Transverse colon (tissue), 4 donors: ENCODE data around the gene ZNF672. TPM values are rescaled to one million over a fixed set of nuclear protein-coding genes. Genes with fewer than 3 reads are reported as not detected.

ENCODE experiments used
- DNase-seq: peaks from one replicate; pipeline ENCODE4 v3.0.0-alpha.2; 2019
- H3K27ac ChIP-seq, 4 donors: fragments of 200-600 bp; sonication (generic); 2 replicates each; pipeline ENCODE4 v1.5.1; 2016 to 2018; ENCODE audit warnings: inconsistent platforms in 4 of 4
- H3K27me3 ChIP-seq: fragments of 200-600 bp; sonication (generic); 2 replicates; pipeline ENCODE4 v1.5.1; 2017; ENCODE audit warnings: inconsistent platforms
- H3K36me3 ChIP-seq, 4 donors: fragments of 200-600 bp; sonication (generic); 2 replicates each; pipeline ENCODE4 v1.5.1; 2017 to 2019; ENCODE audit warnings: inconsistent platforms in 4 of 4
- H3K4me1 ChIP-seq, 4 donors: fragments of 200-600 bp; sonication (generic); 2 replicates each; pipeline ENCODE4 v1.5.1; 2017 to 2020; ENCODE audit warnings: inconsistent platforms in 4 of 4
- H3K4me3 ChIP-seq, 4 donors: fragments of 200-600 bp; sonication (generic); 1 replicate in 1 of 4; 2 replicates in 3 of 4; pipeline versions ENCODE4 v1.5.1 to v1.6.1; 2017 to 2019; ENCODE audit warnings: inconsistent platforms in 4 of 4
- H3K9me3 ChIP-seq, 2 donors: fragments of 200-600 bp; sonication (generic); 2 replicates each; pipeline ENCODE4 v1.5.1; 2017 to 2019; ENCODE audit warnings: inconsistent platforms in 2 of 2
- EP300 ChIP-seq: sonication (generic); formaldehyde crosslinking; IDR thresholded peaks from one replicate; pipeline ENCODE4 v1.6.1; 2017; ENCODE audit warnings: antibody characterized with exemption, low read depth
- POLR2A ChIP-seq: fragments of 450-650 bp; IDR thresholded peaks from one replicate; pipeline ENCODE4 v1.6.1; 2016; ENCODE audit warnings: antibody characterized with exemption, mild to moderate bottlenecking, moderate library complexity
- POLR2AphosphoS5 ChIP-seq, 3 donors: sonication (generic); formaldehyde crosslinking; IDR thresholded peaks; one replicate each; pipeline ENCODE4 v1.6.1; 2016; ENCODE audit warnings: antibody characterized with exemption in 3 of 3
- WGBS, 2 donors: methylation state at CpG; one replicate each; pipeline ENCODE4 v1.1.5; 2018; ENCODE audit warnings: low coverage in 1 of 2; 5-methylcytosine and 5-hydroxymethylcytosine counted together
- in situ Hi-C, 4 donors: fragments of 200-750 bp; cut with MboI; loops; one replicate each; pipeline versions ENCODE4 v1.15.0 to v1.15.1; 2017; ENCODE audit warnings: low sequenced_read_pairs in 3 of 4, low pct_ligation_motif_present in 1 of 4, low pct_unique_long_range_greater_than_20kb in 1 of 4
- intact Hi-C: fragments of 100-400 bp; cut with DNase I; formaldehyde crosslinking; loops from one replicate; pipeline ENCODE4 v1.15.1; 2023; ENCODE audit warnings: low total_unique reads
- total RNA-seq, 4 donors: library from RNA; depleted of rRNA; stranded (reverse); fragments of >200 nt; gene quantifications; one replicate each; pipeline ENCODE4 v1.1.0, GENCODE V29; 2016
- TF ChIP-seq, protein P1 (sequence below), 5 experiments: fragments of 200-600 bp in 3 of 5; fragments of 450-650 bp in 2 of 5; sonication (generic) in 3 of 5; IDR thresholded peaks; 1 replicate in 2 of 5; 2 replicates in 3 of 5; pipeline ENCODE4 v1.5.1; 2016 to 2017; ENCODE audit warnings: antibody characterized with exemption in 5 of 5, inconsistent platforms in 3 of 5, mild to moderate bottlenecking in 2 of 5, moderate library complexity in 1 of 5

The ZNF672 gene
- total RNA-seq, 4 donors from 2014 or later: 34.8 to 53.1 (median 44.7) TPM

GRCh38 chr1:248811514-248812490 is 26.2 kb upstream of the ZNF672 start:
- H3K27me3 ChIP-seq: no peaks in the 10 kb centered on the region
- intact Hi-C loops: no loop called here
- no peak for TF ChIP-seq EP300
- TF ChIP-seq, protein P1, sequence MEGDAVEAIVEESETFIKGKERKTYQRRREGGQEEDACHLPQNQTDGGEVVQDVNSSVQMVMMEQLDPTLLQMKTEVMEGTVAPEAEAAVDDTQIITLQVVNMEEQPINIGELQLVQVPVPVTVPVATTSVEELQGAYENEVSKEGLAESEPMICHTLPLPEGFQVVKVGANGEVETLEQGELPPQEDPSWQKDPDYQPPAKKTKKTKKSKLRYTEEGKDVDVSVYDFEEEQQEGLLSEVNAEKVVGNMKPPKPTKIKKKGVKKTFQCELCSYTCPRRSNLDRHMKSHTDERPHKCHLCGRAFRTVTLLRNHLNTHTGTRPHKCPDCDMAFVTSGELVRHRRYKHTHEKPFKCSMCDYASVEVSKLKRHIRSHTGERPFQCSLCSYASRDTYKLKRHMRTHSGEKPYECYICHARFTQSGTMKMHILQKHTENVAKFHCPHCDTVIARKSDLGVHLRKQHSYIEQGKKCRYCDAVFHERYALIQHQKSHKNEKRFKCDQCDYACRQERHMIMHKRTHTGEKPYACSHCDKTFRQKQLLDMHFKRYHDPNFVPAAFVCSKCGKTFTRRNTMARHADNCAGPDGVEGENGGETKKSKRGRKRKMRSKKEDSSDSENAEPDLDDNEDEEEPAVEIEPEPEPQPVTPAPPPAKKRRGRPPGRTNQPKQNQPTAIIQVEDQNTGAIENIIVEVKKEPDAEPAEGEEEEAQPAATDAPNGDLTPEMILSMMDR (IDR thresholded peaks at IDR 0.05): no peak
- no peak for TF ChIP-seq POLR2A
- no peak for TF ChIP-seq POLR2AphosphoS5 (IDR thresholded peaks at IDR 0.05)
- H3K9me3 ChIP-seq: no peaks in the 10 kb centered on the region
- H3K36me3 ChIP-seq: peaks cover 0 to 35% (median 16%) of the 10 kb centered on the region in 4 donors
- H3K4me3 ChIP-seq: no peak overlapping the region
- WGBS, 2 donors: 89 to 100% methylated on average over 2 to 57 of the region's 57 CpGs
- peaks cover 0 to 10% (median 2%) of the 10 kb centered on the region in 4 donors for H3K4me1 ChIP-seq
- H3K27ac ChIP-seq: no peak overlapping the region
- DNase-seq: no peak
- in situ Hi-C loops: no loop called here

DNA sequence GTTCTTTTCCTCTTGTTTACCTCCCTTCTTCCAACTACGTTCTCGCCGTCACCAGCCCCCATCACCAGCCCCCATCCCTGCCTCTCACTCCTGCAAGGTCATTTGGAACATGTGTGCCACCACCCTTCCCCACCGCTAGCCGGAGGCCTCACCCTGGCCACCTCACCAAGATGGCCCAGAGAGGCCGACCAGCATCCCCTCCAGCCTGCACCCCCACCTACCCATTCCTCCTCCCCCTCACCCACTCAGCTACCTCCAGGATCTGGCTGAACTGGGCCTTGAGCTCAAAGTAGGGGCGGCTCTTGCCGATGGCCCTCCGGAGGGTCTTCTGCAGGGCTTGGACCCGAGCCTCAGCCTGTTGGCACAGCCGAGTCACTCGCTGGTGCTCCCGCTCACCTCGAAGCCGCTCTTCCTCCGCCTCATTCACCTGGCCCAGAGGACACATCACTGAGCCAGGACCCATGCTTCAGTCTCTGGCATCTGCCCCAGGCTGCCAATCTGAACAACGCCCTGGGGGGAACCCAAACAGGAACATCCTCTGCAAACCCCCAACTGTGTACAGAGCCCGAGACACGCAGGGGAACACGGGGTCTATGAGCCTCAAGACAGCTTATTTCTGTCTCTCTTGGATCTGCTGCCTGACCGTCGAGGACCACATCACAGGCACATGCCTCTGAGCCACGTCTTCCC is 25.1 kb upstream of the ZNF672 start:
- H3K36me3 ChIP-seq: peaks cover 0 to 35% (median 16%) of the 10 kb centered on the region in 4 donors
- DNase-seq: no peak

DNA sequence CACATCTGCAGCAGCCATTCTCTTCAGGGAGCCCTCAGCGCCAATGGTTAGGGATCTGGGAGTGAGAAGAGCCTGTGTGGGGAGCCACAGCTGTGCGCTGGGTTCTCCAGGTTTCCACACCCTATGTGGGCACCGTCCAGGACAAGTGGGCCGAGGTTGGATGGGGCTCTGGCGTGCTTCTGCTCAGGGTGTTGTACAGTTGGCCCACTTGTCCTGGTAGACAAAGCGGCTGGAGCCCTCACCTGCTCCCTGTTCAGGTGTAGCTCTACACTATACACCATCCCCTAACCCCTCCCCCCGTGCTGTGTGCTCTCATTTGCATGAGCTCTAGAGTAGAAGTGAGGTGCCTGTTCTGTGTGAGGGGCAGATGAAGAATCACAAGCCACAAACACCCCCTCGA is 24.5 kb upstream of the ZNF672 start:
- TF ChIP-seq POLR2AphosphoS5 (IDR thresholded peaks at IDR 0.05) (no peak), POLR2A (no peak), EP300 (no peak)
- TF ChIP-seq, protein P1 (IDR thresholded peaks at IDR 0.05): no peak
- no peak overlapping the region for H3K27ac ChIP-seq
- WGBS, 2 donors: 90% methylated on average over 8 of the region's 8 CpGs; no CpG with 5 or more reads in 1 of the 2 donors
- no peak for DNase-seq
- intact Hi-C loops (no loop called here), in situ Hi-C loops (no loop called here)
- no peak overlapping the region for H3K4me3 ChIP-seq
- no peaks in the 10 kb centered on the region for H3K27me3 ChIP-seq
- peaks cover 0 to 4% (median 0%) of the 10 kb centered on the region in 4 donors for H3K4me1 ChIP-seq
- H3K36me3 ChIP-seq: peaks cover 0 to 35% (median 16%) of the 10 kb centered on the region in 4 donors
- H3K9me3 ChIP-seq: no peaks in the 10 kb centered on the region

More for the DNA sequence above, 25.1 kb upstream of the ZNF672 start:
- Histone ChIP-seq H3K4me3 (no peak overlapping the region), H3K9me3 (no peaks in the 10 kb centered on the region), H3K27ac (no peak overlapping the region), H3K27me3 (no peaks in the 10 kb centered on the region), H3K4me1 (peaks cover 0 to 4% (median 0%) of the 10 kb centered on the region in 4 donors)
- in situ Hi-C loops: no loop called here
- 95 to 97% methylated on average over 6 to 23 of the region's 23 CpGs for WGBS, 2 donors
- intact Hi-C loops: no loop called here
- TF ChIP-seq, protein P1 (IDR thresholded peaks at IDR 0.05): no peak
- TF ChIP-seq POLR2AphosphoS5 (IDR thresholded peaks at IDR 0.05) (no peak), POLR2A (no peak), EP300 (no peak)

DNA sequence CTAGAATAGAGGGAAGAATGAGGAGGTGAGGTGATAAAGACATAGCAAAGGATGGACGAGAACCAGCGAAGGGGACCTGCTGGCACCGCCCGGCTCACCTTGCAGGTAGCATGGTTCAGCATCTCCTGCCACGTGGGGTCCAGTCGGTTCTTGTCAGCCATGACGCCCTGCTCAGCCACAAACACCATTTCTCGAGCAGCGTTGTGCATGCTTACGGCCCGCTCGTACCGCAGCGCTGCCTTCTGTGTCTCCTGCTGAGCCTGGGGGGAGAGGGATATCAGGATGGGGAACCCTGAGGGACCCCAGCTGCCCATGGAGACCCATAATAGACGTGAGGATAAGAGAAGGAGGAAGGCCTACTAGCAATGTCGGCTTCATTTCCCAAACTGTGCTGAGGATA is 23.7 kb upstream of the ZNF672 start:
- in situ Hi-C loops: no loop called here
- peaks cover 0 to 35% (median 16%) of the 10 kb centered on the region in 4 donors for H3K36me3 ChIP-seq
- WGBS, 2 donors: 85 to 93% methylated on average over 2 to 16 of the region's 16 CpGs

More for the DNA sequence above, 23.7 kb upstream of the ZNF672 start:
- Histone ChIP-seq H3K27me3 (no peaks in the 10 kb centered on the region), H3K27ac (no peak overlapping the region), H3K9me3 (no peaks in the 10 kb centered on the region), H3K4me3 (no peak overlapping the region), H3K4me1 (peaks cover 0 to 4% (median 0%) of the 10 kb centered on the region in 4 donors)
- TF ChIP-seq EP300: no peak
- no peak for TF ChIP-seq POLR2A
- DNase-seq: no peak
- intact Hi-C loops: no loop called here
